Measurements from ENCODE around the gene WDR4.
"Not testable (repeated sequence)": the region's sequence is repeated elsewhere in the genome, so short reads cannot be mapped to it uniquely, and the experiment has no call there.

Gene WDR4

GRCh38 chr21:42838212-42838690, 41.1 kb downstream of the WDR4 start:
- DNase-seq, result not testable (repeated sequence)

- no peak for DNase-seq
Observed at GRCh38 chr21:42837421-42838211, 41.7 kb downstream of the WDR4 start.

DNA sequence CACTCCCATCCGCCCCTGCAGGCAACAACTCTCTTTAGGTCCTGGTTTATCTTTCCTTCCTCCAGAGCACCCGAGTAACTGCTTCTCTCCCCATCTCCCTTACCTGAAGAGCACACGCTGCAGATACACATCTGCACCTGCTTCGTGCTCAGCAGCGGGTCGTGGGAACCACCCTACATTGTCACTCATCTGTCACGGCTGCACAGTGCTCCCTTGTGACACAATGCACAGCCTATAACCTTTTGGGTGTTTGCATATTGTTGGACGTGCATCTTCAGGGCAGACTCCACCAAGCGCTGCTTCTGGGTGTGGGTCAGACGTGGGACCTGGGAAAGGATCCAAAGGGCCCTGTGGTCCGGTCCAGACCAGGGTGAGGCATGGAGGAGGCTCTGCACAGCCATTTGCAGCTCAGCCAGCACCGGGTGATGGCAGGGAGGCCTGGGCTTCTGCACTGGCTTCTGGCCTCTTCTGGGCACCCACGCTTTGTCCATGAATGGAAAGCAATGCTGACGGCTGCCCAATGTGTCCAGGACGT, 42.5 kb downstream of the WDR4 start:
- DNase-seq, result no peak

DNA sequence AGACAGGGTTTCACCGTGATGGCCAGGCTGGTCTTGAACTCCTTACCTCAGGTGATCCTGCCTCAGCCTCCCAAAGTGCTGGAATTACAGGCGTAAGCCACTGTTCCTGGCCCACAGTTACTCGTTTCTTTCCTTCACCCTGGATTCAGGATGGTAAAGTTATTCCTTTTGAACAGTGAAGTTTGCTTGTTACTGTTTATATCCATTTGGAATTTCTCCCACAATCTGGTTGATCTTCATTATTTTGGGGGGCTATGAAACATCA, 43.0 kb downstream of the WDR4 start:
- no peak for DNase-seq

DNA sequence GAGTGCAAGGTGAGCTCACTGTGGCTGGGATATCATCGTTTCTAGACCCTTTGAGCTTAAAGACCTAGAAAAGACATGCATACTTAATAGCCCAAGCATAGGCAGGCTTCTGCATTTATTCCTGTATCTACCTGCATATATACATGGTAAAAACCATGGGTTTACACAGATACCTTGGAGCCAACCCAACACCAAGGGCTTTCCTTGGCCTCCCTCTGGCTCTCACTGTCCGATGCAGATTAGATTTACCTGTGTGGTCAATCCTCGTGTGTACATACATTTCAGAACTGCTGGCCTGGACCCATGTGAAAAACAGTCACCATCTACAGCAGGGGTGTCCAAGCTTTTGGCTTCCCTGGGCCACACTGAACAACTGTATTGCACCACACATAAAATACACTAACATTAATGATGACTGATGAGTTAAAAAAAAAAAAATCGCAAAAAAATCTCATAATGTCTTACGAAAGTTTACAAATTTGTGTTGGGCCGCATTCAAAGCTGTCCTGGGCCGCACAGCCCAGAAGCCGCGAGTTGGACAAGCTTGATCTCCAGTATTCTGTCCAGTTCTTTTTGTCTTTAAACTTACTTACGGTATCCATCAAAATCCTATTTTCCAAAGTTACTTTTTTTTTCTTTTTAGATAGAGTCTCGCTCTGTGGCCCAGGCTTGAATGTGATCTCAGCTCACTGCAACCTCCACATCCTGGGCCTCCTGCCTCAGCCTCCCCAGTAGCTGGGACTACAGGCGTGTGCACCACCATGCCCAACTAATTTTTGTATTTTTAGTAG, 43.5 kb downstream of the WDR4 start:
- no peak for DNase-seq

GRCh38 chr21:42835211-42835610, 44.1 kb downstream of the WDR4 start:
- DNase-seq, result no peak

DNA sequence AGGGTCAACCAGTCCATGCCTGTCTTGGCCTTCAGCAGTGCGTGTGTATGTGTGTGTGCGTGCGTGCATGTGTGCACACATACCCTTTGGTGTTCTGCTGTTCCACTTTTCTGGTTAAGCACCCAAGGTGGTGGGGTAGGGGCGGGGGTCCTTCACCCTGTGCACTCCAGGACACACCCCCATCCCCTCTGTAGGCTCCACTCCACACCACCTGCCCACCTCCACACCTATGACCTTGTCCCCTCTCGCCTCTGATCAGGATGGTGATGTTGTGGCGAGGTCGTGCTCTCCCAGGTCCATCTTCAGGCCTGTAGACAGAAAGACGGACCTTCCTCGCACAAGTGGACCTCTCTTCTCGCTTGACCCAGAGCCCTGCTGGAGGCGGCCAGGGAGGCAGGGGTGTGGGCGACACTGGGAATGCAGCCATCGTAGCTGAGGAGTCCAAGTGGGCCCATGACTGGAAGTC, 44.6 kb downstream of the WDR4 start:
- DNase-seq, result no peak

- no peak for DNase-seq
Observed at GRCh38 chr21:42833859-42834725, 45.2 kb downstream of the WDR4 start.

- DNase-seq, result peak; percentile 10 to 22
Observed at GRCh38 chr21:42833439-42833815, 45.9 kb downstream of the WDR4 start.

DNA sequence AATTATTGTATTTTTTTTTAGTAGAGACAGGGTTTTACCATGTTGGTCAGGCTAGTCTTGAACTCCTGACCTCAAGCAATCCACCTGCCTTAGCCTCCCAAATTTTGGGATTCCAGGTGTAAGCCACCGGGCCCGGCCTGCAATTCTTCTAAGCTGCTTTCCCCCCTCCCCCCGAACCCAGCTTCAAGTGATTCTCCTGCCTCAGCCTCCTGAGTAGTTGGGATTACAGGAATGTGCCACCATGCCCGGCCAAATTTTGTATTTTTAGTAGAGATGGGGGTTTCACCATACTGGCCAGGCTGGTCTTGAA, 47.1 kb downstream of the WDR4 start:
- DNase-seq, result not testable (repeated sequence)

- DNase-seq, result peak in 1 of 2 donors; percentile 13
Observed at GRCh38 chr21:42830456-42831455, 48.6 kb downstream of the WDR4 start.

DNA sequence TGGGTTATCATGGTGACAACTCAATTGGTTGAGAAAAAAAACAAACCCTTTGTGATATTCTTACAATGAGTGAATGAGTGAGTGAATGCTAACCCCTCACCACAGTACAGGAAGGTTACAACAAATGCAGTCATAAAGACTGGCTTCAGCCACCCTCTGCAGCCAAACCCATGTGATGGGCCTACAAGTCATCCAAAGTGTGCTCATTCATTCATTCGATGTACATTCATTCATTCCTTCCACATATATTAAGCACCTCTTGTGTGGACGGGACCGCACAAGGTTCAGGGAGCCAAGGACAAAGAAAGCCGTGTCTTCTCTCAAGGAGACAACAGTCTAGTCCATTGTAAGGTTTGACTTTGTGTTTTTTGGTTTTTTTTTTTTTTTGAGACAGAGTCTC, 49.4 kb downstream of the WDR4 start:
- DNase-seq, result no peak

- no peak for DNase-seq
Observed at GRCh38 chr21:42829417-42829816, 49.9 kb downstream of the WDR4 start.

GRCh38 chr21:42827588-42827987, 51.8 kb downstream of the WDR4 start:
- no peak for DNase-seq

DNA sequence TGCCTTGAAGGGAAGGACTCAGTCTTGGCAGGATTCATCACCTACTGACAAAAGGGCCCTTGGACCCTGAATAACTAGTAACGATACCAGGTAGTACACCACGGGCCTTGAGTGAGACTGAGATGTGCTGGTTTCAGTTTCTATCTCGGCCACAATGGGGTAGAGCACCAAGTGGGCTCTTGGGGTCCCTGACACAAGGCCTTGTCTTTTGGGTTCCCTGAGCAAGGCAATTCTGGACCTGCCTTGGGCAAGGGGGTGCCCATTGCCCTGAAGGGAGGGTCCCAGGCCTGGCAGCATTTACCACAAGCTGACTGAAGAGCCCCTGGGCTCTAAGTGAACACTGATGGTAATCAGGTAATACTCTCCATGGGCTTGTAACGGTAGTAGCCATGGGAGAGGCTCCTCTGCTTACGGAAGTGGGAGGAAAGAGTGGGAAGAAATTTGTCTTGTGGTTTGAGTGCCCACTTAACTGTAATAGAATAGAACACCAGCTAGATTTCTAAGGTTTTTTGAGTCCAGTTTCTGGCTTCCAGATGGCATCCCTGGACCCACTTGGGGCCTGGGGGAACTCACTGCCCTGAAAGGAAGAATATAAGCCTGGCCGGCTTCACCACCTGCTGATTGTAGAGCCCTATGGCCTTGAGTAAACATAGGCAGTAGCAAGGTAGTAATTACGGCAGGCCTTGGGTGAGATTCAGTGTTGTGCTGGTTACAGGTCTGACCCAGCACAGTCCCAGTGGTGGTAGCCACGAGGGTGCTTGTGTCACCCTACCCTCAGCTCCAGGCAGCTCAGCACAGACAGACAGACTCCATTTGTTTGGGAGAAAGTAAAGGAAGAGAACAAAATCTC, 58.5 kb downstream of the WDR4 start:
- no peak for DNase-seq

DNA sequence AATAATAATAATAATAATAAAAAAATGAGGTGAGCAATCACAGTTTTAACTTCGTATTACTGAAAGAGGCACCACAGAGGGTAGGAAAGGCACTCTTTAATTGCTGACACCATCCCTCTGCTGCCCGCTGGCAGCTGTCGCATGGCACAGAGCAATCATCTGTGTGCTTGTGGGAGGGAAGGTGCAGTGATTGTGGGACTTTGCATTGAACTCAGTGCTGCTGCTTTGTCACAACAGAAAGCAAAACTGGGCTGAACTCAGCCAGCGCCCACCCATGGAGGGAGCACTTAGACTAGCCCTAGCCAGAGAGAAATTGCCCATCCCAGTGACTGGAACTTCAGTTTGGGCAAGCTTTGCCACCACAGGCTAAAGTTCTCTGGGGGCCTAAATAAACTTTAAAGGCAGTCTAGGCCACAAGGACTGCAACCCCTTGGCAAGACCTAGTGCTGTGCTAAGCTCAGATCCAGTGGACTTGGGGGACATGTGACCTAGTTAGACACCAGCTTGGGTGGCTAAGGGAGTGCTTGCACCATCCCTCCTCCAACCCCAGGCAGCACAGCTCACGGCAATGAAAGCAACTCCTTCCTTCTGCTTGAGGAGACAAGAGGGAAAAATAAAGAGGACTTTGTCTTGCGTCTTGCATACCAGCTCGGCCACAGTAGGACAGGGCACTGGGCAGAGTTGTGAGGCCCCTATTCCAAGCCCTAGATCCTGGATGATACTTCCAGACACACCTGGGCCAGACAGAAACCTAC, 59.3 kb downstream of the WDR4 start:
- no peak for DNase-seq

DNA sequence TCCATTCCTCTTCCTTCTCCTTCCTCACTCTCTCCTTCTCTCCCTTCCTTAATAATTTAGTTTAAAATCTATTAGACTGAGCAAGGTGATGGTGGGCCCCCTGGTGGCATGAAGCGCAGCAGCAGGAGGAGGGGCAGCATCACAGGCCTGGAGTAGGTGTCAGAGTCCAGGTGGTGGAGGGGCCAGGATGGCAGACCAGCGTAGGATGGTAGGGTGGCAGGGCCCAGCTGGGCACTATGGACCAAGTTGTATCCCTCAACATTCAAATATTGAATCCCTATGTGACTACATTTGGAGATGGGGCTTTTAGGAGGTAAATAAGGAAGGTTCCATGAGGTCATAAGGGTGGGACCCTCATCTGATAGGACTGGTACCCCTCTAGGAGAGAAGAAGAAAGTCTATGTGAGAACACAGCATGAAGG, 61.0 kb downstream of the WDR4 start:
- DNase-seq, result peak; percentile 42 to 64

DNA sequence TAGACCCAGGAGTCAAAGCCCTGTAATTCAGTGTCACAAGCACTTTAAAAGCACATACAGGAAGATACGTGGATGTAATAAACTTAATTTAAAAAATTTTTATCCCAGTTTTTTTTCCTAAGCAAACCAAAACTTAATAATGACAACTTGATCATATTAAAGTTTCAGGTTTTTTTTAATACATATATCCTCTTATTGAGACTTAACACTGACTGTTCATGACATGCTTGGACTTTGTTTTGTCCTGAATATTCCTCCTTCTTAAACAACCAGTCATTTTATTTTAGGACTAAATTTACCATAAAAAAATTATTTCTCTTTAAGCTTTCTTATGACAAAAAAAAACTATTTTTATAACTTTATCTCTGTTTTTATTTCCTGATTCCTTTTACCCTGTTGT, 64.1 kb downstream of the WDR4 start:
- no peak for DNase-seq

DNA sequence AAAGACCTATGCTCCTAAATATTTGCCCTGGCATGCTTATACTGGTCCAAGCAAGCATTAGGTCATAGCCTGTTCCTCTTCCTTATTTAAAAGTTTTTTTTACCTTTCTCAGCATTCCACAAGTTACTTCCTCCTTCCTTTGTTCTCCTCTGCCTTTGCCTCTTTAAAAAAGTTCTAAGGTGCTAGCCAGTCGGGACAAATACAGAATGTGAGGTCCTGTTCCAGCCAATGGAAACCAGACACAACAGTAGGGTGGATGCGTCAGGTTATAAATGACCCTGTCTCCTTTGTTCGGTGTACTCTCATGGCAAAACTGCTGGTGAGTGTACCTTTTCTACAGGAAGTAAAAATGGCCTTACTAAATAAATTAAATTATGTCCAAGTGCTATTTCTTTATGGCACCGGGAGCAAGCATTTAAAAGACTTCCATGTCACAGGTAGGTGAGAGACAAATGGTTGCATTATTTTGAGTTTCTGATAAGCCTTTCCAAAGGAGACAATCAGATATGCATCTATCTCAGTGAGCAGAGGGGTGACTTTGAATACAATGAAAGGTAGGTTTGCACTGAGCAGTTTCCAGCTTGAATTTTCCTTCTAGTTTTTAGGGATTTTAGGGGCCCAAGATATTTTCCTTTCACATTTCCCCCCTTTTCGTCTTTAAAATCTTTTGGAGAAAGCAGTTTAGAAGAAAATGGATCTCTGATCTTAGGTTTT, 66.7 kb downstream of the WDR4 start:
- DNase-seq, result not testable (repeated sequence)

Data from inflammatory macrophage (primary cell).